BE2C (cell line): ENCODE results near the gene RPS14.
A peak's percentile ranks its signal among the peaks of the same experiment; 100 is the strongest.

Experiments
- DNase-seq: peaks from one replicate; pipeline ENCODE4 v3.0.0-alpha.2; 2020
- H3K27me3 ChIP-seq: fragments of 250-450 bp; sonication (Bioruptor Pico); 2 replicates; pipeline ENCODE4 v1.5.1; 2020; ENCODE audit warnings: mild to moderate bottlenecking
- H3K36me3 ChIP-seq: fragments of 250-450 bp; sonication (Bioruptor Pico); 2 replicates; pipeline ENCODE4 v1.5.1; 2020; ENCODE audit warnings: mild to moderate bottlenecking
- H3K4me1 ChIP-seq: fragments of 250-450 bp; sonication (Bioruptor Pico); 2 replicates; pipeline ENCODE4 v1.5.1; 2020
- H3K4me3 ChIP-seq: 2 replicates; pipeline ENCODE4 v1.5.1; 2011; ENCODE audit warnings: low read depth, low read length
- H3K9me3 ChIP-seq: fragments of 250-450 bp; sonication (Bioruptor Pico); 2 replicates; pipeline ENCODE4 v1.5.1; 2020
- TF ChIP-seq, protein P1 (sequence below): IDR thresholded peaks from 2 replicates; pipeline ENCODE4 v1.5.1; 2012; ENCODE audit warnings: mild to moderate bottlenecking, low read depth, low read length

Gene RPS14

GRCh38 chr5:150438873-150439546, 10.5 kb downstream of the RPS14 start:
- peak; percentile 57 for DNase-seq

GRCh38 chr5:150436141-150436680, 13.3 kb downstream of the RPS14 start:
- no peaks in the 10 kb centered on the region for H3K4me1 ChIP-seq
- peak; percentile 93 for DNase-seq
- no peaks in the 10 kb centered on the region for H3K36me3 ChIP-seq
- H3K27me3 ChIP-seq, result no peaks in the 10 kb centered on the region
- no peaks in the 10 kb centered on the region for H3K9me3 ChIP-seq
- TF ChIP-seq, protein P1, sequence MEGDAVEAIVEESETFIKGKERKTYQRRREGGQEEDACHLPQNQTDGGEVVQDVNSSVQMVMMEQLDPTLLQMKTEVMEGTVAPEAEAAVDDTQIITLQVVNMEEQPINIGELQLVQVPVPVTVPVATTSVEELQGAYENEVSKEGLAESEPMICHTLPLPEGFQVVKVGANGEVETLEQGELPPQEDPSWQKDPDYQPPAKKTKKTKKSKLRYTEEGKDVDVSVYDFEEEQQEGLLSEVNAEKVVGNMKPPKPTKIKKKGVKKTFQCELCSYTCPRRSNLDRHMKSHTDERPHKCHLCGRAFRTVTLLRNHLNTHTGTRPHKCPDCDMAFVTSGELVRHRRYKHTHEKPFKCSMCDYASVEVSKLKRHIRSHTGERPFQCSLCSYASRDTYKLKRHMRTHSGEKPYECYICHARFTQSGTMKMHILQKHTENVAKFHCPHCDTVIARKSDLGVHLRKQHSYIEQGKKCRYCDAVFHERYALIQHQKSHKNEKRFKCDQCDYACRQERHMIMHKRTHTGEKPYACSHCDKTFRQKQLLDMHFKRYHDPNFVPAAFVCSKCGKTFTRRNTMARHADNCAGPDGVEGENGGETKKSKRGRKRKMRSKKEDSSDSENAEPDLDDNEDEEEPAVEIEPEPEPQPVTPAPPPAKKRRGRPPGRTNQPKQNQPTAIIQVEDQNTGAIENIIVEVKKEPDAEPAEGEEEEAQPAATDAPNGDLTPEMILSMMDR, result peak; percentile 88
- H3K4me3 ChIP-seq, result no peak overlapping the region

More at GRCh38 chr5:150438873-150439546, 10.5 kb downstream of the RPS14 start:
- Histone ChIP-seq H3K27me3 (no peaks in the 10 kb centered on the region), H3K4me1 (0 out of 2 replicates have a peak, but pooled peaks cover 3% of the 10 kb centered on the region), H3K36me3 (peaks cover 13% of the 10 kb centered on the region), H3K4me3 (no peak overlapping the region), H3K9me3 (no peaks in the 10 kb centered on the region)
- TF ChIP-seq, protein P1, result peak; percentile 74

DNA sequence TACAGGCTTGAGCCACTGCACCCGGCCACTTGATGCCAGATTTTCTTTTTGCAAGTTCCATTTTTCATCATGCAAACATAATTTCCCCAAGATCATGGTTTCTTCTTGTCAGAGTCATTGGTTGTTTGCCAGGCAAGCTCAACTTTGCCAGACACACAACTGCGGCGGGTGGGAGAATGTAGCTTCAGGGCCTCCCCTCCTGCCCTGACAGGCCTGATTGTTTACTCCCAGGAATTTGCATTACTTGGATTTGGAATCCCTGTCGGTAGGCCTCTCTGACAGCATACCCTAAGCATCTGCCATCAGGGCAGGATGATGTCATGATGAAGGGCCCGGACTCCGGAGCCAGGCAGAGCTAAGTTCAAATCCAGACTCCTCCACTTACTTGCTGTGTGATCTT, 15.1 kb downstream of the RPS14 start:
- H3K9me3 ChIP-seq, result no peaks in the 10 kb centered on the region
- no peaks in the 10 kb centered on the region for H3K4me1 ChIP-seq
- TF ChIP-seq, protein P1, result no peak
- H3K36me3 ChIP-seq, result no peaks in the 10 kb centered on the region
- no peaks in the 10 kb centered on the region for H3K27me3 ChIP-seq
- no peak for DNase-seq
- no peak overlapping the region for H3K4me3 ChIP-seq

DNA sequence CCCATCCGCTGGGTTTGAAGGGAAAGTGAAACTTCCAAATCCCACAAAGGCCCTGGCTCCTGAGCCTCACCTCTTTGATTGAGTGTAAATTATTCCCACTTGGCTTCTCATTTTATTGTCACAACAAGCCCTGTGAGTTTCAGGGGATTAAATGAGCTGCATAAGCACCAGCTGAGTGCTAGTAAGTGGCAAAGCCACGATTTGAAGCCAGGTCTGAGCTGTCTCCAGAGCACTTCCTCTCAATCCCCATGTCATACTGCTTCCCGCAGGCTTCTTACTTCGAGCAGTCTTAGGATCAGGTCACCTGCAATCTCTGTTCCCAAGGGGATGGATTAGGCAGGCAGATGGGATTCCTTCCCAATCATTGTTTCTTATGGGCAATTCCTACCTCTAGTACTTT, 18.0 kb downstream of the RPS14 start:
- H3K4me1 ChIP-seq, result no peaks in the 10 kb centered on the region
- no peaks in the 10 kb centered on the region for H3K9me3 ChIP-seq
- no peak overlapping the region for H3K4me3 ChIP-seq
- no peaks in the 10 kb centered on the region for H3K36me3 ChIP-seq
- TF ChIP-seq, protein P1, result no peak
- no peak for DNase-seq
- no peaks in the 10 kb centered on the region for H3K27me3 ChIP-seq

DNA sequence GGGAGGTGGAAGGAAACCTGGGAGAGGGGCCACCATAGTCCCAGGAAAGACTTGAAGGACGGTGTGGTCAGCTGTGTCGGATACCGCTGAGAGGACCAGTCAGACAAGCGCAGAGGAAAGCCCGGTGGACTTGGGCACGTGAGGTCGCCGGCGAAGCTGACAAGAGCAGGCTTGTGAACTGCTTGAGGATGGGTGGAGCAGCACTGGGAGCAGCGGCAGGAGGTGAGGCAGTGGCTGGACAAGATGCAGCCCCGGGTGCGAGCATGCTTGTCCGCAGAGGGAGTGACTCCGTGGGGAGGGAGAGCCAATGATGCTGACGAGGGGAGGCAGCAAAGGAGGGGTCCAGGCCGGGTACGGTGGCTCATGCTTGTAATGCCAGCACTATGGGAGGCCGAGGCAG, 18.5 kb downstream of the RPS14 start:
- Histone ChIP-seq H3K36me3 (no peaks in the 10 kb centered on the region), H3K9me3 (no peaks in the 10 kb centered on the region), H3K27me3 (no peaks in the 10 kb centered on the region), H3K4me3 (no peak overlapping the region), H3K4me1 (no peaks in the 10 kb centered on the region)
- TF ChIP-seq, protein P1, result no peak
- no peak for DNase-seq

DNA sequence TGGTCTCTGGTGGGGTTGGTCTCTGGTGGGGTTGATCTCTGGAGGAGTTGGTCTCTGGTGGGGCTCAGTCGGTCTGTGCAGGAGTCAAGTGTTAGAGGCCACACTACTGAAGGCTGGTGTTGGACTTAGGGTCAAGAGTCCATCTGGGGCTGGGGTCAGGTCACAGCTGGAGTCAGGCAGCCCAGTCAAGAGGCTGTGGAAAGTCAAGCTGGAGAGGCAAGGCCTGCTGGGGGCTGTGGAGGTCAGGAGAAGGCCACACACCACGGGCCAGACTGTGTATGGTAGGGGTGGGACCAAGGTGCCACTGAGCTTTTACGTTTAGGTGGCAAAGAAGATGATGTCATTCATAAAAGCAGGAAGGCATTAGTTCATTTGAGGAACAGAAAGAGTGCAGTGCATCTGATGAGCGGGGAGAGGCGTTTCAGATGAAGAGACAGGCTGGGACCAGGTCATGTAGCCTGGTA, 20.1 kb downstream of the RPS14 start:
- DNase-seq, result no peak
- H3K4me1 ChIP-seq, result no peaks in the 10 kb centered on the region
- H3K4me3 ChIP-seq, result no peak overlapping the region
- H3K9me3 ChIP-seq, result no peaks in the 10 kb centered on the region
- no peaks in the 10 kb centered on the region for H3K36me3 ChIP-seq
- TF ChIP-seq, protein P1, result no peak
- H3K27me3 ChIP-seq, result no peaks in the 10 kb centered on the region
